HCT116 (cell line): Measurements from ENCODE around the gene PHF21A.

ENCODE experiments used
- CBX3 ChIP-seq: IDR thresholded peaks from 2 replicates; pipeline ENCODE4 v1.6.1; 2012; ENCODE audit warnings: low read depth
- EZH2 ChIP-seq: fragments of 200-600 bp; sonication (generic); IDR thresholded peaks from 2 replicates; pipeline ENCODE4 v1.6.1; 2017; ENCODE audit warnings: antibody characterized with exemption, mixed run types
- EZH2phosphoT487 ChIP-seq: fragments of 200-600 bp; IDR thresholded peaks from 2 replicates; pipeline ENCODE4 v1.6.1; 2018; ENCODE audit warnings: antibody characterized with exemption, borderline replicate concordance
- FOSL1 ChIP-seq: IDR thresholded peaks from 2 replicates; pipeline ENCODE4 v1.6.1; 2012; ENCODE audit warnings: low read depth
- JUND ChIP-seq: IDR thresholded peaks from 2 replicates; pipeline ENCODE4 v1.6.1; 2012
- RAD21 ChIP-seq: IDR thresholded peaks from 2 replicates; pipeline ENCODE4 v1.6.1; 2012; ENCODE audit warnings: low read depth, mild to moderate bottlenecking
- SRF ChIP-seq: IDR thresholded peaks from 2 replicates; pipeline ENCODE4 v1.6.1; 2012; ENCODE audit warnings: low read depth
- TCF7L2 ChIP-seq: IDR thresholded peaks from 2 replicates; pipeline ENCODE4 v1.7.0; 2011; ENCODE audit warnings: borderline replicate concordance, inconsistent platforms; ENCODE audit not compliant: insufficient read depth, insufficient read length; ENCODE audit errors: extremely low read depth
- YY1 ChIP-seq: IDR thresholded peaks from 2 replicates; pipeline ENCODE4 v1.6.1; 2011; ENCODE audit warnings: low read length, low read depth, moderate library complexity, mild to moderate bottlenecking; ENCODE audit not compliant: insufficient replicate concordance; ENCODE audit errors: extremely low read depth
- ZNF274 ChIP-seq: fragments of 200-500 bp; sonication (Bioruptor generic); IDR thresholded peaks from 2 replicates; pipeline ENCODE4 v1.6.1; 2014; ENCODE audit warnings: mild to moderate bottlenecking, low read depth, low read length, inconsistent platforms
- TF ChIP-seq, protein P1 (sequence below), 3 experiments: fragments of 200-600 bp in 1 of 3; sonication (generic) in 1 of 3; IDR thresholded peaks in 2 of 3; conservative IDR thresholded peaks in 1 of 3; 2 replicates each; pipeline ENCODE4 v1.5.1; 2012 to 2017; ENCODE audit warnings: low read depth in 2 of 3, low read length in 2 of 3, antibody characterized with exemption in 1 of 3, borderline replicate concordance in 1 of 3, control low read depth in 1 of 3, mild to moderate bottlenecking in 1 of 3, mixed read lengths in 1 of 3, mixed run types in 1 of 3, moderate library complexity in 1 of 3; ENCODE audit not compliant: insufficient read depth in 1 of 3
- TF ChIP-seq, protein P2 (sequence below): IDR thresholded peaks from 2 replicates; pipeline ENCODE4 v1.6.1; 2012; ENCODE audit warnings: low read depth

DNA sequence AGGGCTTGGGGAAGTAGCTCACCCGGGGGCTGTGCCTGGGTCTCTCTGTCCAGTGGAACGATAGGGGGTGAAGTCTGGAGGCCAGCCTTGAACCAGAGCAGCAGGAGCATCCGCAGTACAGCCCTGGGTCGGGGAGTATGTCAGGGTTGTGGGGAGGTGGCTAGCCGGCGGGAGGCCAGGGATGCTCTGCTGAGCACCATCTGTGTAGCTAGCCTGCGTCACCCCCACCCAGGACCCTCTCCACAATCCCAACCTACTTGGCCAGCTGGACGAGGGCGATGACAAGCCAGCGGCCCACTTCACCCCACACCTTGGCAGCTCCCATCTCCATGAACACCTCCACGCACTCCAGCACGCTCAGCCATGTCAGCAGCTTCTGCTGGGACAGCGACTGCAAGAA lies 205.8 kb downstream of the PHF21A start:
- TF ChIP-seq, protein P1, sequence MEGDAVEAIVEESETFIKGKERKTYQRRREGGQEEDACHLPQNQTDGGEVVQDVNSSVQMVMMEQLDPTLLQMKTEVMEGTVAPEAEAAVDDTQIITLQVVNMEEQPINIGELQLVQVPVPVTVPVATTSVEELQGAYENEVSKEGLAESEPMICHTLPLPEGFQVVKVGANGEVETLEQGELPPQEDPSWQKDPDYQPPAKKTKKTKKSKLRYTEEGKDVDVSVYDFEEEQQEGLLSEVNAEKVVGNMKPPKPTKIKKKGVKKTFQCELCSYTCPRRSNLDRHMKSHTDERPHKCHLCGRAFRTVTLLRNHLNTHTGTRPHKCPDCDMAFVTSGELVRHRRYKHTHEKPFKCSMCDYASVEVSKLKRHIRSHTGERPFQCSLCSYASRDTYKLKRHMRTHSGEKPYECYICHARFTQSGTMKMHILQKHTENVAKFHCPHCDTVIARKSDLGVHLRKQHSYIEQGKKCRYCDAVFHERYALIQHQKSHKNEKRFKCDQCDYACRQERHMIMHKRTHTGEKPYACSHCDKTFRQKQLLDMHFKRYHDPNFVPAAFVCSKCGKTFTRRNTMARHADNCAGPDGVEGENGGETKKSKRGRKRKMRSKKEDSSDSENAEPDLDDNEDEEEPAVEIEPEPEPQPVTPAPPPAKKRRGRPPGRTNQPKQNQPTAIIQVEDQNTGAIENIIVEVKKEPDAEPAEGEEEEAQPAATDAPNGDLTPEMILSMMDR (IDR thresholded peaks at IDR 0.05 in 2 of 3, conservative IDR thresholded peaks at IDR 0.05 in 1 of 3; ENCODE audit: borderline replicate concordance in 1 of 3, insufficient read depth in 1 of 3, low read depth in 2 of 3, low read length in 2 of 3): no peak
- TF ChIP-seq TCF7L2 (no peak), JUND (no peak), FOSL1 (no peak), EZH2phosphoT487 (no peak), SRF (no peak), EZH2 (no peak), RAD21 (no peak), ZNF274 (no peak), CBX3 (no peak), YY1 (no peak)
- TF ChIP-seq, protein P2, sequence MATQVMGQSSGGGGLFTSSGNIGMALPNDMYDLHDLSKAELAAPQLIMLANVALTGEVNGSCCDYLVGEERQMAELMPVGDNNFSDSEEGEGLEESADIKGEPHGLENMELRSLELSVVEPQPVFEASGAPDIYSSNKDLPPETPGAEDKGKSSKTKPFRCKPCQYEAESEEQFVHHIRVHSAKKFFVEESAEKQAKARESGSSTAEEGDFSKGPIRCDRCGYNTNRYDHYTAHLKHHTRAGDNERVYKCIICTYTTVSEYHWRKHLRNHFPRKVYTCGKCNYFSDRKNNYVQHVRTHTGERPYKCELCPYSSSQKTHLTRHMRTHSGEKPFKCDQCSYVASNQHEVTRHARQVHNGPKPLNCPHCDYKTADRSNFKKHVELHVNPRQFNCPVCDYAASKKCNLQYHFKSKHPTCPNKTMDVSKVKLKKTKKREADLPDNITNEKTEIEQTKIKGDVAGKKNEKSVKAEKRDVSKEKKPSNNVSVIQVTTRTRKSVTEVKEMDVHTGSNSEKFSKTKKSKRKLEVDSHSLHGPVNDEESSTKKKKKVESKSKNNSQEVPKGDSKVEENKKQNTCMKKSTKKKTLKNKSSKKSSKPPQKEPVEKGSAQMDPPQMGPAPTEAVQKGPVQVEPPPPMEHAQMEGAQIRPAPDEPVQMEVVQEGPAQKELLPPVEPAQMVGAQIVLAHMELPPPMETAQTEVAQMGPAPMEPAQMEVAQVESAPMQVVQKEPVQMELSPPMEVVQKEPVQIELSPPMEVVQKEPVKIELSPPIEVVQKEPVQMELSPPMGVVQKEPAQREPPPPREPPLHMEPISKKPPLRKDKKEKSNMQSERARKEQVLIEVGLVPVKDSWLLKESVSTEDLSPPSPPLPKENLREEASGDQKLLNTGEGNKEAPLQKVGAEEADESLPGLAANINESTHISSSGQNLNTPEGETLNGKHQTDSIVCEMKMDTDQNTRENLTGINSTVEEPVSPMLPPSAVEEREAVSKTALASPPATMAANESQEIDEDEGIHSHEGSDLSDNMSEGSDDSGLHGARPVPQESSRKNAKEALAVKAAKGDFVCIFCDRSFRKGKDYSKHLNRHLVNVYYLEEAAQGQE: no peak
